GM10266 (cell line): Measurements from ENCODE around the gene STX7.

Experiments used
- DNase-seq: peaks from one replicate; pipeline ENCODE4 v3.0.0; 2012; ENCODE audit errors: extremely low spot score
- TF ChIP-seq, protein P1 (sequence below): IDR thresholded peaks from 2 replicates; pipeline ENCODE4 v1.5.1; 2012; ENCODE audit warnings: mild to moderate bottlenecking, low read depth; ENCODE audit not compliant: control insufficient read depth, insufficient read depth; ENCODE audit errors: missing control alignments

The STX7 gene

GRCh38 chr6:132491881-132492280 lies 21.0 kb downstream of the STX7 start:
- TF ChIP-seq, protein P1, sequence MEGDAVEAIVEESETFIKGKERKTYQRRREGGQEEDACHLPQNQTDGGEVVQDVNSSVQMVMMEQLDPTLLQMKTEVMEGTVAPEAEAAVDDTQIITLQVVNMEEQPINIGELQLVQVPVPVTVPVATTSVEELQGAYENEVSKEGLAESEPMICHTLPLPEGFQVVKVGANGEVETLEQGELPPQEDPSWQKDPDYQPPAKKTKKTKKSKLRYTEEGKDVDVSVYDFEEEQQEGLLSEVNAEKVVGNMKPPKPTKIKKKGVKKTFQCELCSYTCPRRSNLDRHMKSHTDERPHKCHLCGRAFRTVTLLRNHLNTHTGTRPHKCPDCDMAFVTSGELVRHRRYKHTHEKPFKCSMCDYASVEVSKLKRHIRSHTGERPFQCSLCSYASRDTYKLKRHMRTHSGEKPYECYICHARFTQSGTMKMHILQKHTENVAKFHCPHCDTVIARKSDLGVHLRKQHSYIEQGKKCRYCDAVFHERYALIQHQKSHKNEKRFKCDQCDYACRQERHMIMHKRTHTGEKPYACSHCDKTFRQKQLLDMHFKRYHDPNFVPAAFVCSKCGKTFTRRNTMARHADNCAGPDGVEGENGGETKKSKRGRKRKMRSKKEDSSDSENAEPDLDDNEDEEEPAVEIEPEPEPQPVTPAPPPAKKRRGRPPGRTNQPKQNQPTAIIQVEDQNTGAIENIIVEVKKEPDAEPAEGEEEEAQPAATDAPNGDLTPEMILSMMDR: no peak
- no peak for DNase-seq

GRCh38 chr6:132491303-132491702 lies 21.6 kb downstream of the STX7 start:
- DNase-seq: no peak
- TF ChIP-seq, protein P1: no peak

DNA sequence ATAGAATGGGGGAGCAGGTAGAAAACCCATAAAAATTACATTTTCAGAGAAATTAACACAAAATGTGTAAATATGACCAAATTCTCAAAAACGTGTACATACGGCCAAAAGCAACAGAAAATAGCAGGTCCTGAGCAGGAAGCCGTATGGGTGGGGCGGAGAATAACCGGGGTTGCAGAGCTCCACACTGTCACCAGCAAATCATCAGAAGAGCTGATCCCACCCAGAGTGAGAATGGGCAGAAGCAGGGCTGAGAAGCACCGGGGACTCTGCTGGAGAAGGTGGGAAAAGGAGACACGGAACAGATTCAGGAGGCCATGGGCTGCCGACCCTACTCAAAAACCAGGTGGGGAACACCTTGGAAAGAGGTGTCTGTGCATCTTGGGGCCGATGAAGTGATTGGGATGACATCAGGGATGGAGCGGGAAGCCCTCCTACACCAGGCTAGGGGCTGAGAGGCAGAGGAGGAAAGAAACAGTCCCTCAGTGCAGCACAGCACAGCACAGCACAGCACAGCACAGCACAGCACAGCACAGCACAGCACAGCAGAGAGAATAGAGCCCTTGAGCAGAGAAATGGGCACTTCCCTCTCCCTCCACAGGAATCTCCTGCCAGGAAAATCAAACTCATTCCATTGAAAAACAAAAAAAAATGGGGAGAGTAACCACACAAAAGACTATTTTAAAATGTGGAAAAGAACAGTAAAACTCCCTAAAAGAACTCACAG lies 22.3 kb downstream of the STX7 start:
- TF ChIP-seq, protein P1: no peak
- DNase-seq: peak; percentile 25

- TF ChIP-seq, protein P1: no peak
- no peak for DNase-seq
Measured at GRCh38 chr6:132490024-132490423, 22.9 kb downstream of the STX7 start.

- DNase-seq: no peak
- TF ChIP-seq, protein P1: no peak
Measured at GRCh38 chr6:132489376-132489775, 23.5 kb downstream of the STX7 start.

DNA sequence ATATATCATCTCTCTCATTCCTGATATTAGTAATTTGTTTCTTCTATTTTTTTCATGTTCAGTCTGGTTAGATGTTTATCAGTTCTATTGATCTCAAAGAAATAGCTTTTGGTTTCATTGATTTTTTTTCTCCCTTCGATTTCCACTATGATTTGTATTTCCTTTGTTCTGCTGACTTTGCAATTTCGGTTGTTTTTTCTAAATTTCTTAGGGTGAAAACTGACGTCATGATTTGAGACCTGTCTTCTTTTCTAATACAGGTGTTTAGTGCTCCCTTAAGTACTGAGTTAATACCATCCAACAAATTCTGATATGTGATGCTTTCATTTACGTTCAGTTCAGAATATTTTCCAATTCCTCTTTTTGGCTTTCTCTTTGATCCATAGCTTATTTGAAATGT lies 25.2 kb downstream of the STX7 start:
- TF ChIP-seq, protein P1: no peak
- DNase-seq: no peak

DNA sequence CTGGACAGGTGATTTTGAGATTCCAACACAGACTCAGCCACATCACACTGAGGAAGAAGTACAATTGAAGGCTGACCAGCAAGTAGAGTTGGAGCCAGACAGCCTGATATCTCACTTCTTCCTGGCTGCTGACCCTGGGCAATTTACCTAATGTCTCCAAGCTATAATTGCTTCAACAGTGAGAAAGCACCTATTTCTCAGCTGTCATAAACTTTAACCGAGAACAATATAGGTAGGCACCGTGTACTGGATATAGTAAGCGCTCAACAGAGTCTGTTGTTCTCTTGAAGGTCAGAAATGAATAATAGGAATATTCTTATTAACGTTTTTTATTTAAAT lies 28.3 kb downstream of the STX7 start:
- DNase-seq: no peak

More for the DNA sequence above, 28.3 kb downstream of the STX7 start:
- TF ChIP-seq, protein P1: no peak
